ENCODE measurements around the gene FAM9A.
A peak's percentile ranks its signal among the peaks of the same experiment; 100 is the strongest.

Gene FAM9A

DNA sequence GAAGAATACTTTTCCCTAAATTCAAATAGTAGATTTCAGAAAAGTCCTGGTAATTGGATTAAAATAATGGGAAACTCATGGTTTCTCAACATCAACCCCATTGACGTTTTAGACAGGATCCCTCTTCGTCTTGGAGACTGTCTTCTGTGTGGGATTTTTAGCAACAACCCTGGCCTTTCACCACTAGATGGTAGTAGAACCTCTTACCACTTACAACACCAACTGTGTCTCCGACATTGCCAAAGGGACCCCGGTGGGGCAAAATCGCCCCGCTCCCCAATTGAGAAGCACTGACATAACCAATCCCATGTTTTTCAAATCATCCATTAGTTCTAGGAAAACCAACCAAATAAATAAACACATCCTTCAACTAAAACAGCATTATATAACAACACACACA is 52.3 kb downstream of the FAM9A start:
- TF ChIP-seq EZH2 (IDR thresholded peaks at IDR 0.05; ENCODE audit: borderline replicate concordance, low read length), result no peak
- TF ChIP-seq, protein P1, sequence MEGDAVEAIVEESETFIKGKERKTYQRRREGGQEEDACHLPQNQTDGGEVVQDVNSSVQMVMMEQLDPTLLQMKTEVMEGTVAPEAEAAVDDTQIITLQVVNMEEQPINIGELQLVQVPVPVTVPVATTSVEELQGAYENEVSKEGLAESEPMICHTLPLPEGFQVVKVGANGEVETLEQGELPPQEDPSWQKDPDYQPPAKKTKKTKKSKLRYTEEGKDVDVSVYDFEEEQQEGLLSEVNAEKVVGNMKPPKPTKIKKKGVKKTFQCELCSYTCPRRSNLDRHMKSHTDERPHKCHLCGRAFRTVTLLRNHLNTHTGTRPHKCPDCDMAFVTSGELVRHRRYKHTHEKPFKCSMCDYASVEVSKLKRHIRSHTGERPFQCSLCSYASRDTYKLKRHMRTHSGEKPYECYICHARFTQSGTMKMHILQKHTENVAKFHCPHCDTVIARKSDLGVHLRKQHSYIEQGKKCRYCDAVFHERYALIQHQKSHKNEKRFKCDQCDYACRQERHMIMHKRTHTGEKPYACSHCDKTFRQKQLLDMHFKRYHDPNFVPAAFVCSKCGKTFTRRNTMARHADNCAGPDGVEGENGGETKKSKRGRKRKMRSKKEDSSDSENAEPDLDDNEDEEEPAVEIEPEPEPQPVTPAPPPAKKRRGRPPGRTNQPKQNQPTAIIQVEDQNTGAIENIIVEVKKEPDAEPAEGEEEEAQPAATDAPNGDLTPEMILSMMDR (IDR thresholded peaks at IDR 0.05; ENCODE audit: low read length), result peak; percentile 51; the same call in 1 of the 2 replicates
- Histone ChIP-seq H3K27me3 (ENCODE audit: insufficient read depth, low read length) (no peaks in the 10 kb centered on the region), H3K4me3 (ENCODE audit: low read depth, low read length, poor library complexity, severe bottlenecking) (no peak overlapping the region), H2AFZ (ENCODE audit: low read length) (no peak overlapping the region), H3K9me2 (ENCODE audit: low read depth, low read length) (no peaks in the 10 kb centered on the region), H3K9me3 (ENCODE audit: low read length) (no peaks in the 10 kb centered on the region), H3K4me2 (ENCODE audit: low read length) (no peak overlapping the region), H3K4me1 (ENCODE audit: insufficient read depth, low read length, severe bottlenecking) (no peaks in the 10 kb centered on the region), H4K20me1 (ENCODE audit: insufficient read depth, low read length) (no peaks in the 10 kb centered on the region), H3K79me2 (ENCODE audit: insufficient read depth, low read length) (no peaks in the 10 kb centered on the region), H3K9ac (ENCODE audit: low read length) (no peak overlapping the region), H3K27ac (ENCODE audit: low read depth, low read length, poor library complexity, severe bottlenecking) (no peak overlapping the region), H3F3A (ENCODE audit: insufficient read depth, low read length) (no peaks in the 10 kb centered on the region), H3K36me3 (ENCODE audit: insufficient read depth, low read length) (no peaks in the 10 kb centered on the region)

DNA sequence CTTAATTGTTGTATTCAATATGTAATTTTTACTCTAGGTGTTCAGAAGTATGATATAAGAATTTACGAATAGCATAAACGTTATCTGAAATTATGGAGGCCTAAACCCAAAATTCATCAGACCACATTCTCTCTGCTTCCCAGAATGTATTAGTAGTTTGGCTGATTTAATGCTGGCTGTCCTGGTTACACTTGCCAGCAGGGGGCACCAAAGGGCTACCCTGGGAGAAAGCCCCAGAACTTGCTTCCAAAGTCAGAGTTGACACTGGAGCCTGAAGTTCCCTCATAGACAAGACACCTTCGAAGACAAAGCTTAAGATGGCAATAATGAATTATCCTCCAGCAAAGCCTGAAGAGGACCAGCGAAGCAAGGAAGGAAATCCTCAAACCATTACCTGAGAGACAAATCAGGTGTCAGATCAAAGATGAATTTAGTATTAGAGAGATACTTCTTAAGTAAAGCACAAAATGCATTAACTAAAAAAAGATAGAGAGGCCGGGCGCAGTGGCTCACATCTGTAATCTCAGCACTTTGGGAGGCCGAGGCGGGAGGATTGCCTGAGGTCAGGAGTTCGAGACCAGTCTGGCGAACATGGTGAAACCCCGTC is 58.0 kb downstream of the FAM9A start:
- Histone ChIP-seq H3K9me2 (ENCODE audit: low read depth, low read length) (no peaks in the 10 kb centered on the region), H3K79me2 (ENCODE audit: insufficient read depth, low read length) (no peaks in the 10 kb centered on the region), H3K4me2 (ENCODE audit: low read length) (no peak overlapping the region), H3K4me3 (ENCODE audit: low read depth, low read length, poor library complexity, severe bottlenecking) (no peak overlapping the region), H3K4me1 (ENCODE audit: insufficient read depth, low read length, severe bottlenecking) (no peaks in the 10 kb centered on the region), H3K27ac (ENCODE audit: low read depth, low read length, poor library complexity, severe bottlenecking) (no peak overlapping the region), H4K20me1 (ENCODE audit: insufficient read depth, low read length) (no peaks in the 10 kb centered on the region), H3K27me3 (ENCODE audit: insufficient read depth, low read length) (no peaks in the 10 kb centered on the region), H2AFZ (ENCODE audit: low read length) (no peak overlapping the region), H3K9me3 (ENCODE audit: low read length) (no peaks in the 10 kb centered on the region), H3K9ac (ENCODE audit: low read length) (no peak overlapping the region), H3F3A (ENCODE audit: insufficient read depth, low read length) (no peaks in the 10 kb centered on the region), H3K36me3 (ENCODE audit: insufficient read depth, low read length) (no peaks in the 10 kb centered on the region)
- no peak for TF ChIP-seq EZH2 (IDR thresholded peaks at IDR 0.05; ENCODE audit: borderline replicate concordance, low read length)
- TF ChIP-seq, protein P1 (IDR thresholded peaks at IDR 0.05; ENCODE audit: low read length), result peak; percentile 71

DNA sequence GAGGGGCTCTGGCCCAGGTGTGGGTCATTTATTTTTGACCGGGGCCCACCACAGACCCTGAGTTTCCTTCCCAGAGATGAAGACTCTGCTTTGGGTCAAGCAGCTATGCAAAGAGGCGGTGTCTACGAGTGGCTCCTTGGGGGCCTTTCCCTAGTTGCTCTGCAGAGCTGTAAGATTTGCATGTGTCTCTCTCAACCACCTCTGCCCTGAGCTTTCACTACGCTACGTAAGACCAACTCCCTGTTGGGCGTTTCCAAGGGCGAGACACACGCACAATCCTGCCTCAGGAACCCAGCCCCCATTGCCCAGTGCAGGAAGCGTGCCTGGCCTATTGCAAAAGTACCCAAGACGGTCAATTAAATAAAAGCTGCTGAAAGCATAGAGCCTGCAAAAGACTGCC is 59.2 kb downstream of the FAM9A start:
- no peaks in the 10 kb centered on the region for H3K36me3 ChIP-seq (ENCODE audit: insufficient read depth, low read length)
- H3K9ac ChIP-seq (ENCODE audit: low read length), result no peak overlapping the region
- no peaks in the 10 kb centered on the region for H3F3A ChIP-seq (ENCODE audit: insufficient read depth, low read length)
- no peak overlapping the region for H3K27ac ChIP-seq (ENCODE audit: low read depth, low read length, poor library complexity, severe bottlenecking)
- no peaks in the 10 kb centered on the region for H3K9me2 ChIP-seq (ENCODE audit: low read depth, low read length)
- H3K4me3 ChIP-seq (ENCODE audit: low read depth, low read length, poor library complexity, severe bottlenecking), result no peak overlapping the region
- no peak for TF ChIP-seq EZH2 (IDR thresholded peaks at IDR 0.05; ENCODE audit: borderline replicate concordance, low read length)
- TF ChIP-seq, protein P1 (IDR thresholded peaks at IDR 0.05; ENCODE audit: low read length), result no peak
- no peak overlapping the region for H3K4me2 ChIP-seq (ENCODE audit: low read length)
- H3K9me3 ChIP-seq (ENCODE audit: low read length), result no peaks in the 10 kb centered on the region
- H4K20me1 ChIP-seq (ENCODE audit: insufficient read depth, low read length), result no peaks in the 10 kb centered on the region
- no peaks in the 10 kb centered on the region for H3K4me1 ChIP-seq (ENCODE audit: insufficient read depth, low read length, severe bottlenecking)
- no peaks in the 10 kb centered on the region for H3K79me2 ChIP-seq (ENCODE audit: insufficient read depth, low read length)
- no peaks in the 10 kb centered on the region for H3K27me3 ChIP-seq (ENCODE audit: insufficient read depth, low read length)
- H2AFZ ChIP-seq (ENCODE audit: low read length), result no peak overlapping the region

Data from OCI-LY1 (cell line).